ENCODE results near the gene HS6ST2.

DNA sequence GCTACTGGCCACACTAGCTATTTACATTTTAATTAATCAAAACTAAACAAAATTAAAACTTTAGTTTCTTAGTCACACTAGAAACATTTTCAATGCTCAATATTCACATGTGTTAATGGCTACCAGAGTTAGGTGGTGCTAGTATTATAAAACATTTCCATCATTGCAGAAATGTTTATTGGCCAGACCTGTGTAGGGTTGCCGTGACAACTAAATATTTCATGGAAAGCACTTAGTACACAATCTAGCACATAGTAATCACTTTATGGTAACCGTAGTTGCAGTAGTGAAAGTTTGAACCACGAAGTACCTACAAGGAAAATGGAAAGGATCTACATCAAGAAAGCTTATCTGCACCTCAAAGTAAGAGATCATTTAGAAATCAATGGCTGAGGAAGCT, 95.9 kb downstream of the HS6ST2 start:
- TF ChIP-seq ZNF555 (tag by site-specific recombination; conservative IDR thresholded peaks at IDR 0.05) (no peak), YY1 (tag by site-specific recombination; IDR thresholded peaks at IDR 0.05) (no peak), SETDB1 (IDR thresholded peaks at IDR 0.05; ENCODE audit: insufficient read length, low read length) (no peak), FEZF1 (tag by site-specific recombination; IDR thresholded peaks at IDR 0.05) (no peak), RBAK (tag by site-specific recombination; IDR thresholded peaks at IDR 0.05) (no peak), ZNF76 (tag by site-specific recombination; IDR thresholded peaks at IDR 0.05; ENCODE audit: borderline replicate concordance, low read depth) (no peak), GLIS1 (tag by site-specific recombination; IDR thresholded peaks at IDR 0.05) (no peak)
- TF ChIP-seq, protein P1, sequence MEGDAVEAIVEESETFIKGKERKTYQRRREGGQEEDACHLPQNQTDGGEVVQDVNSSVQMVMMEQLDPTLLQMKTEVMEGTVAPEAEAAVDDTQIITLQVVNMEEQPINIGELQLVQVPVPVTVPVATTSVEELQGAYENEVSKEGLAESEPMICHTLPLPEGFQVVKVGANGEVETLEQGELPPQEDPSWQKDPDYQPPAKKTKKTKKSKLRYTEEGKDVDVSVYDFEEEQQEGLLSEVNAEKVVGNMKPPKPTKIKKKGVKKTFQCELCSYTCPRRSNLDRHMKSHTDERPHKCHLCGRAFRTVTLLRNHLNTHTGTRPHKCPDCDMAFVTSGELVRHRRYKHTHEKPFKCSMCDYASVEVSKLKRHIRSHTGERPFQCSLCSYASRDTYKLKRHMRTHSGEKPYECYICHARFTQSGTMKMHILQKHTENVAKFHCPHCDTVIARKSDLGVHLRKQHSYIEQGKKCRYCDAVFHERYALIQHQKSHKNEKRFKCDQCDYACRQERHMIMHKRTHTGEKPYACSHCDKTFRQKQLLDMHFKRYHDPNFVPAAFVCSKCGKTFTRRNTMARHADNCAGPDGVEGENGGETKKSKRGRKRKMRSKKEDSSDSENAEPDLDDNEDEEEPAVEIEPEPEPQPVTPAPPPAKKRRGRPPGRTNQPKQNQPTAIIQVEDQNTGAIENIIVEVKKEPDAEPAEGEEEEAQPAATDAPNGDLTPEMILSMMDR (tag by site-specific recombination; IDR thresholded peaks at IDR 0.05): no peak
- TF ChIP-seq, protein P2, sequence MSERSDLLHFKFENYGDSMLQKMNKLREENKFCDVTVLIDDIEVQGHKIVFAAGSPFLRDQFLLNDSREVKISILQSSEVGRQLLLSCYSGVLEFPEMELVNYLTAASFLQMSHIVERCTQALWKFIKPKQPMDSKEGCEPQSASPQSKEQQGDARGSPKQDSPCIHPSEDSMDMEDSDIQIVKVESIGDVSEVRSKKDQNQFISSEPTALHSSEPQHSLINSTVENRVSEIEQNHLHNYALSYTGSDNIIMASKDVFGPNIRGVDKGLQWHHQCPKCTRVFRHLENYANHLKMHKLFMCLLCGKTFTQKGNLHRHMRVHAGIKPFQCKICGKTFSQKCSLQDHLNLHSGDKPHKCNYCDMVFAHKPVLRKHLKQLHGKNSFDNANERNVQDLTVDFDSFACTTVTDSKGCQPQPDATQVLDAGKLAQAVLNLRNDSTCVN (tag by site-specific recombination; optimal IDR thresholded peaks at IDR 0.05): no peak
- TF ChIP-seq, protein P3, sequence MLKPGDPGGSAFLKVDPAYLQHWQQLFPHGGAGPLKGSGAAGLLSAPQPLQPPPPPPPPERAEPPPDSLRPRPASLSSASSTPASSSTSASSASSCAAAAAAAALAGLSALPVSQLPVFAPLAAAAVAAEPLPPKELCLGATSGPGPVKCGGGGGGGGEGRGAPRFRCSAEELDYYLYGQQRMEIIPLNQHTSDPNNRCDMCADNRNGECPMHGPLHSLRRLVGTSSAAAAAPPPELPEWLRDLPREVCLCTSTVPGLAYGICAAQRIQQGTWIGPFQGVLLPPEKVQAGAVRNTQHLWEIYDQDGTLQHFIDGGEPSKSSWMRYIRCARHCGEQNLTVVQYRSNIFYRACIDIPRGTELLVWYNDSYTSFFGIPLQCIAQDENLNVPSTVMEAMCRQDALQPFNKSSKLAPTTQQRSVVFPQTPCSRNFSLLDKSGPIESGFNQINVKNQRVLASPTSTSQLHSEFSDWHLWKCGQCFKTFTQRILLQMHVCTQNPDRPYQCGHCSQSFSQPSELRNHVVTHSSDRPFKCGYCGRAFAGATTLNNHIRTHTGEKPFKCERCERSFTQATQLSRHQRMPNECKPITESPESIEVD (tag by site-specific recombination; IDR thresholded peaks at IDR 0.05): no peak
- TF ChIP-seq, protein P4, sequence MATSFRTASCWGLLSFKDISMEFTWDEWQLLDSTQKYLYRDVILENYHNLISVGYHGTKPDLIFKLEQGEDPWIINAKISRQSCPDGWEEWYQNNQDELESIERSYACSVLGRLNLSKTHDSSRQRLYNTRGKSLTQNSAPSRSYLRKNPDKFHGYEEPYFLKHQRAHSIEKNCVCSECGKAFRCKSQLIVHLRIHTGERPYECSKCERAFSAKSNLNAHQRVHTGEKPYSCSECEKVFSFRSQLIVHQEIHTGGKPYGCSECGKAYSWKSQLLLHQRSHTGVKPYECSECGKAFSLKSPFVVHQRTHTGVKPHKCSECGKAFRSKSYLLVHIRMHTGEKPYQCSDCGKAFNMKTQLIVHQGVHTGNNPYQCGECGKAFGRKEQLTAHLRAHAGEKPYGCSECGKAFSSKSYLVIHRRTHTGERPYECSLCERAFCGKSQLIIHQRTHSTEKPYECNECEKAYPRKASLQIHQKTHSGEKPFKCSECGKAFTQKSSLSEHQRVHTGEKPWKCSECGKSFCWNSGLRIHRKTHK (tag by site-specific recombination; IDR thresholded peaks at IDR 0.05): no peak
- TF ChIP-seq, protein P5, sequence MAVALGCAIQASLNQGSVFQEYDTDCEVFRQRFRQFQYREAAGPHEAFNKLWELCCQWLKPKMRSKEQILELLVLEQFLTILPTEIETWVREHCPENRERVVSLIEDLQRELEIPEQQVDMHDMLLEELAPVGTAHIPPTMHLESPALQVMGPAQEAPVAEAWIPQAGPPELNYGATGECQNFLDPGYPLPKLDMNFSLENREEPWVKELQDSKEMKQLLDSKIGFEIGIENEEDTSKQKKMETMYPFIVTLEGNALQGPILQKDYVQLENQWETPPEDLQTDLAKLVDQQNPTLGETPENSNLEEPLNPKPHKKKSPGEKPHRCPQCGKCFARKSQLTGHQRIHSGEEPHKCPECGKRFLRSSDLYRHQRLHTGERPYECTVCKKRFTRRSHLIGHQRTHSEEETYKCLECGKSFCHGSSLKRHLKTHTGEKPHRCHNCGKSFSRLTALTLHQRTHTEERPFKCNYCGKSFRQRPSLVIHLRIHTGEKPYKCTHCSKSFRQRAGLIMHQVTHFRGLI (tag by site-specific recombination; IDR thresholded peaks at IDR 0.05): no peak
